HCT116 (cell line): ENCODE results near the gene HES6. TPM values are rescaled to one million over a fixed set of nuclear protein-coding genes. Genes with fewer than 3 reads are reported as not detected.

Source experiments
- ATAC-seq: fragments of 200-7000 bp; cut with Tn5 transposase; 2 replicates; pipeline ENCODE4 v1.9.1; 2020; ENCODE audit warnings: mild to moderate bottlenecking, moderate library complexity
- BruUV-seq: library from RNA; stranded (reverse); fragments of 400-500 nt; replicated peaks from 2 replicates; lab custom pipeline; 2021; lab: Mats Ljungman, UMichigan
- CTCF ChIA-PET: fragments of 300-600 bp; sonication (Branson Sonifier 250); formaldehyde crosslinking; loops from one replicate; lab custom pipeline; 2021; ENCODE audit warnings: antibody characterized with exemption; lab: Charles Lee
- POLR2A ChIA-PET: fragments of 300-600, 350-600 bp; sonication (Branson Sonifier 250); formaldehyde crosslinking; loops from one replicate; lab custom pipeline; 2021; ENCODE audit warnings: antibody characterized with exemption; lab: Charles Lee
- RAD21 ChIA-PET, 2 experiments: fragments of 300-600 bp; sonication (Branson Sonifier 250); formaldehyde crosslinking; loops; one replicate each; lab custom pipeline; 2023; ENCODE audit warnings: low total read pairs in 2 of 2; ENCODE audit not compliant: uncharacterized antibody in 2 of 2, unreplicated experiment in 2 of 2, low non-redundant PET in 1 of 2; lab: Charles Lee
- DNase-seq: peaks from one replicate; pipeline ENCODE4 v3.0.0-alpha.2; 2010; ENCODE audit warnings: low read depth, low spot score
- H2AFZ ChIP-seq: fragments of 200-600 bp; shearing (Covaris generic), sonication (generic); 2 replicates; pipeline ENCODE4 v1.6.1; 2017; ENCODE audit warnings: low read depth, mixed run types, mixed read lengths, antibody characterized with exemption, low read length; ENCODE audit not compliant: poor library complexity, severe bottlenecking
- H3K27ac ChIP-seq: 2 replicates; pipeline ENCODE4 v1.5.1; 2012; ENCODE audit warnings: low read depth, low read length
- H3K27me3 ChIP-seq: fragments of 200-600 bp; sonication (generic); 2 replicates; pipeline ENCODE4 v1.6.1; 2016; ENCODE audit warnings: mixed run types, low read length, mixed read lengths; ENCODE audit not compliant: insufficient read depth
- H3K36me3 ChIP-seq, 2 experiments: fragments of 200-500 bp in 1 of 2; fragments of 200-600 bp in 1 of 2; sonication (Bioruptor generic) in 1 of 2; sonication (generic) in 1 of 2; 2 replicates each; pipeline versions ENCODE4 v1.5.1 to v1.6.1; 2014 to 2016; ENCODE audit warnings: low read length in 2 of 2, inconsistent platforms in 1 of 2, mixed read lengths in 1 of 2, mixed run types in 1 of 2; ENCODE audit not compliant: insufficient read depth in 2 of 2, control insufficient read depth in 1 of 2
- H3K4me1 ChIP-seq, 2 experiments: fragments of 200-600 bp in 1 of 2; sonication (generic) in 1 of 2; 2 replicates each; pipeline versions ENCODE4 v1.5.1 to v1.6.1; 2012 to 2017; ENCODE audit warnings: low read length in 2 of 2, inconsistent platforms in 1 of 2, mild to moderate bottlenecking in 1 of 2, mixed read lengths in 1 of 2, mixed run types in 1 of 2, moderate library complexity in 1 of 2; ENCODE audit not compliant: insufficient read depth in 2 of 2, control insufficient read depth in 1 of 2
- H3K4me2 ChIP-seq: fragments of 200-600 bp; sonication (generic); 2 replicates; pipeline ENCODE4 v1.6.1; 2017; ENCODE audit warnings: mixed run types, low read length, mixed read lengths
- H3K4me3 ChIP-seq, 2 experiments: fragments of 200-600 bp in 1 of 2; sonication (generic) in 1 of 2; replicated peaks in 1 of 2; 2 replicates each; pipeline ENCODE4 v1.5.1; 2011 to 2016; ENCODE audit warnings: low read length in 2 of 2, control low read depth in 1 of 2, low read depth in 1 of 2, mild to moderate bottlenecking in 1 of 2, mixed read lengths in 1 of 2, mixed run types in 1 of 2
- H3K79me2 ChIP-seq: fragments of 200-600 bp; sonication (generic); 2 replicates; pipeline ENCODE4 v1.6.1; 2017; ENCODE audit warnings: mild to moderate bottlenecking, mixed run types, low read length, moderate library complexity, mixed read lengths; ENCODE audit not compliant: insufficient read depth
- H3K9ac ChIP-seq: fragments of 200-600 bp; sonication (generic); 2 replicates; pipeline ENCODE4 v1.6.1; 2016; ENCODE audit warnings: low read length, mixed read lengths
- H3K9me2 ChIP-seq: fragments of 200-600 bp; sonication (generic), shearing (Covaris generic); 2 replicates; pipeline ENCODE4 v1.6.1; 2017; ENCODE audit warnings: mixed run types, mild to moderate bottlenecking, moderate library complexity; ENCODE audit not compliant: insufficient read depth
- H3K9me3 ChIP-seq, 2 experiments: fragments of 200-500 bp in 1 of 2; fragments of 200-600 bp in 1 of 2; sonication (Bioruptor generic) in 1 of 2; sonication (generic) in 1 of 2; 2 replicates each; pipeline ENCODE4 v1.6.1; 2014 to 2017; ENCODE audit warnings: low read length in 2 of 2, mixed read lengths in 2 of 2, inconsistent platforms in 1 of 2, low read depth in 1 of 2, mild to moderate bottlenecking in 1 of 2, mixed run types in 1 of 2, moderate library complexity in 1 of 2; ENCODE audit not compliant: control insufficient read depth in 1 of 2, insufficient read depth in 1 of 2
- H4K20me1 ChIP-seq: fragments of 200-600 bp; sonication (generic), shearing (Covaris generic); 2 replicates; pipeline ENCODE4 v1.6.1; 2017; ENCODE audit warnings: mixed run types, mild to moderate bottlenecking, moderate library complexity; ENCODE audit not compliant: insufficient read depth
- CBX3 ChIP-seq: IDR thresholded peaks from 2 replicates; pipeline ENCODE4 v1.6.1; 2012; ENCODE audit warnings: low read depth
- ELF1 ChIP-seq: IDR thresholded peaks from 2 replicates; pipeline ENCODE4 v1.6.1; 2012; ENCODE audit warnings: low read depth, borderline replicate concordance
- JUND ChIP-seq: IDR thresholded peaks from 2 replicates; pipeline ENCODE4 v1.6.1; 2012
- RAD21 ChIP-seq: IDR thresholded peaks from 2 replicates; pipeline ENCODE4 v1.6.1; 2012; ENCODE audit warnings: low read depth, mild to moderate bottlenecking
- SP1 ChIP-seq: IDR thresholded peaks from 2 replicates; pipeline ENCODE4 v1.6.1; 2012; ENCODE audit warnings: low read depth
- SRF ChIP-seq: IDR thresholded peaks from 2 replicates; pipeline ENCODE4 v1.6.1; 2012; ENCODE audit warnings: low read depth
- YY1 ChIP-seq: IDR thresholded peaks from 2 replicates; pipeline ENCODE4 v1.6.1; 2011; ENCODE audit warnings: low read length, low read depth, moderate library complexity, mild to moderate bottlenecking; ENCODE audit not compliant: insufficient replicate concordance; ENCODE audit errors: extremely low read depth
- ZNF274 ChIP-seq: fragments of 200-500 bp; sonication (Bioruptor generic); IDR thresholded peaks from 2 replicates; pipeline ENCODE4 v1.6.1; 2014; ENCODE audit warnings: mild to moderate bottlenecking, low read depth, low read length, inconsistent platforms
- intact Hi-C: fragments of 100-400 bp; cut with micrococcal nuclease; formaldehyde crosslinking; loops from 2 replicates; pipeline ENCODE4 v1.10.0; 2022
- total RNA-seq: library from RNA; stranded (reverse); gene quantifications from one replicate; pipeline ENCODE4 v1.2.1, GENCODE V29; 2021; ENCODE audit not compliant: unreplicated experiment
- TF ChIP-seq, protein P1 (sequence below): IDR thresholded peaks from 2 replicates; pipeline ENCODE4 v1.6.1; 2011; ENCODE audit warnings: mild to moderate bottlenecking, low read length, moderate library complexity; ENCODE audit not compliant: insufficient replicate concordance; ENCODE audit errors: extremely low read depth
- TF ChIP-seq, protein P2 (sequence below), 3 experiments: fragments of 200-600 bp in 1 of 3; sonication (generic) in 1 of 3; IDR thresholded peaks in 2 of 3; conservative IDR thresholded peaks in 1 of 3; 2 replicates each; pipeline ENCODE4 v1.5.1; 2012 to 2017; ENCODE audit warnings: low read depth in 2 of 3, low read length in 2 of 3, antibody characterized with exemption in 1 of 3, borderline replicate concordance in 1 of 3, control low read depth in 1 of 3, mild to moderate bottlenecking in 1 of 3, mixed read lengths in 1 of 3, mixed run types in 1 of 3, moderate library complexity in 1 of 3; ENCODE audit not compliant: insufficient read depth in 1 of 3

HES6 gene
- total RNA-seq, 1 experiment from 2014 or later: 47.8 TPM

- no TSS peak for BruUV-seq
- Histone ChIP-seq H3K36me3 (no peaks in the 10 kb centered on the region), H3K9me2 (no peaks in the 10 kb centered on the region), H3K9ac (no peak overlapping the region), H3K27ac (no peak overlapping the region), H3K4me1 (peaks cover 2 to 13% of the 10 kb centered on the region in 2 experiments; a peak in 3 of 4 replicates), H2AFZ (no peak overlapping the region), H3K4me2 (no peak overlapping the region), H3K79me2 (no peaks in the 10 kb centered on the region), H4K20me1 (no peaks in the 10 kb centered on the region), H3K27me3 (no peaks in the 10 kb centered on the region), H3K9me3 (no peaks in the 10 kb centered on the region), H3K4me3 (no peak overlapping the region)
- no peak for DNase-seq
- ATAC-seq: no peak
- TF ChIP-seq CBX3 (no peak), SRF (no peak), ZNF274 (no peak), YY1 (no peak), SP1 (no peak)
- TF ChIP-seq, protein P1, sequence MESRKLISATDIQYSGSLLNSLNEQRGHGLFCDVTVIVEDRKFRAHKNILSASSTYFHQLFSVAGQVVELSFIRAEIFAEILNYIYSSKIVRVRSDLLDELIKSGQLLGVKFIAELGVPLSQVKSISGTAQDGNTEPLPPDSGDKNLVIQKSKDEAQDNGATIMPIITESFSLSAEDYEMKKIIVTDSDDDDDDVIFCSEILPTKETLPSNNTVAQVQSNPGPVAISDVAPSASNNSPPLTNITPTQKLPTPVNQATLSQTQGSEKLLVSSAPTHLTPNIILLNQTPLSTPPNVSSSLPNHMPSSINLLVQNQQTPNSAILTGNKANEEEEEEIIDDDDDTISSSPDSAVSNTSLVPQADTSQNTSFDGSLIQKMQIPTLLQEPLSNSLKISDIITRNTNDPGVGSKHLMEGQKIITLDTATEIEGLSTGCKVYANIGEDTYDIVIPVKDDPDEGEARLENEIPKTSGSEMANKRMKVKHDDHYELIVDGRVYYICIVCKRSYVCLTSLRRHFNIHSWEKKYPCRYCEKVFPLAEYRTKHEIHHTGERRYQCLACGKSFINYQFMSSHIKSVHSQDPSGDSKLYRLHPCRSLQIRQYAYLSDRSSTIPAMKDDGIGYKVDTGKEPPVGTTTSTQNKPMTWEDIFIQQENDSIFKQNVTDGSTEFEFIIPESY: no peak
- CTCF ChIA-PET: no interaction called here
- POLR2A ChIA-PET: no interaction called here
- RAD21 ChIA-PET: no interaction called here
- intact Hi-C loops: no loop called here
These were observed 8.0 kb downstream of the HES6 start for GRCh38 chr2:238231809-238232208.

GRCh38 chr2:238231251-238231793 lies 8.5 kb downstream of the HES6 start:
- RAD21 ChIA-PET: no interaction called here
- no TSS peak for BruUV-seq
- Histone ChIP-seq H3K4me1 (peaks cover 2 to 13% of the 10 kb centered on the region in 2 experiments; a peak in 3 of 4 replicates), H3K79me2 (no peaks in the 10 kb centered on the region), H2AFZ (no peak overlapping the region), H3K9ac (no peak overlapping the region), H3K27me3 (no peaks in the 10 kb centered on the region), H3K9me3 (no peaks in the 10 kb centered on the region), H3K9me2 (no peaks in the 10 kb centered on the region), H3K4me2 (no peak overlapping the region), H4K20me1 (no peaks in the 10 kb centered on the region), H3K36me3 (no peaks in the 10 kb centered on the region), H3K27ac (no peak overlapping the region), H3K4me3 (no peak overlapping the region)
- intact Hi-C loops: no loop called here
- POLR2A ChIA-PET: no interaction called here
- TF ChIP-seq, protein P2, sequence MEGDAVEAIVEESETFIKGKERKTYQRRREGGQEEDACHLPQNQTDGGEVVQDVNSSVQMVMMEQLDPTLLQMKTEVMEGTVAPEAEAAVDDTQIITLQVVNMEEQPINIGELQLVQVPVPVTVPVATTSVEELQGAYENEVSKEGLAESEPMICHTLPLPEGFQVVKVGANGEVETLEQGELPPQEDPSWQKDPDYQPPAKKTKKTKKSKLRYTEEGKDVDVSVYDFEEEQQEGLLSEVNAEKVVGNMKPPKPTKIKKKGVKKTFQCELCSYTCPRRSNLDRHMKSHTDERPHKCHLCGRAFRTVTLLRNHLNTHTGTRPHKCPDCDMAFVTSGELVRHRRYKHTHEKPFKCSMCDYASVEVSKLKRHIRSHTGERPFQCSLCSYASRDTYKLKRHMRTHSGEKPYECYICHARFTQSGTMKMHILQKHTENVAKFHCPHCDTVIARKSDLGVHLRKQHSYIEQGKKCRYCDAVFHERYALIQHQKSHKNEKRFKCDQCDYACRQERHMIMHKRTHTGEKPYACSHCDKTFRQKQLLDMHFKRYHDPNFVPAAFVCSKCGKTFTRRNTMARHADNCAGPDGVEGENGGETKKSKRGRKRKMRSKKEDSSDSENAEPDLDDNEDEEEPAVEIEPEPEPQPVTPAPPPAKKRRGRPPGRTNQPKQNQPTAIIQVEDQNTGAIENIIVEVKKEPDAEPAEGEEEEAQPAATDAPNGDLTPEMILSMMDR (IDR thresholded peaks at IDR 0.05 in 2 of 3, conservative IDR thresholded peaks at IDR 0.05 in 1 of 3; ENCODE audit: borderline replicate concordance in 1 of 3, insufficient read depth in 1 of 3, low read depth in 2 of 3, low read length in 2 of 3): no peak
- TF ChIP-seq ELF1: no peak
- no peak for TF ChIP-seq RAD21
- no peak for TF ChIP-seq JUND
- CTCF ChIA-PET: no interaction called here
- ATAC-seq (no peak), DNase-seq (no peak)
